Endothelial cell of umbilical vein (primary cell): Measurements from ENCODE around the gene DPEP3. TPM values are rescaled to one million over a fixed set of nuclear protein-coding genes. Genes with fewer than 3 reads are reported as not detected.
"Not testable (repeated sequence)": the region's sequence is repeated elsewhere in the genome, so short reads cannot be mapped to it uniquely, and the experiment has no call there.

Experiments
- BruUV-seq: library from RNA; stranded (reverse); fragments of 400-500 nt; replicated peaks from 2 replicates; lab custom pipeline; 2021; lab: Mats Ljungman, UMichigan
- CTCF ChIA-PET: fragments of 300-600, 350-600 bp; sonication (Branson Sonifier 250); formaldehyde crosslinking; loops from one replicate; lab custom pipeline; 2021; ENCODE audit warnings: antibody characterized with exemption, inconsistent platforms; lab: Charles Lee
- POLR2A ChIA-PET: fragments of 300-600, 350-600 bp; sonication (Branson Sonifier 250); formaldehyde crosslinking; loops from one replicate; lab custom pipeline; 2021; ENCODE audit warnings: antibody characterized with exemption, inconsistent platforms; lab: Charles Lee
- DNase-seq: peaks from one replicate; pipeline ENCODE4 v3.0.0-alpha.2; 2011; ENCODE audit warnings: low read depth, low spot score
- FAIRE-seq: peaks from 2 replicates; lab custom pipeline; 2011; peaks lifted over from hg19 to GRCh38; lab: Jason Lieb, UNC
- H2AFZ ChIP-seq: 2 replicates; pipeline ENCODE4 v1.6.0; 2012; ENCODE audit warnings: low read depth, low read length, control low read depth, inconsistent platforms
- H3K27ac ChIP-seq: 2 replicates; pipeline ENCODE4 v1.5.1; 2011; ENCODE audit warnings: low read depth, mild to moderate bottlenecking, control low read depth, low read length, moderate library complexity; ENCODE audit not compliant: insufficient read depth
- H3K27me3 ChIP-seq, 2 experiments: 2 replicates each; pipeline versions ENCODE4 v1.6.0 to v1.6.1; 2011; ENCODE audit warnings: low read length in 2 of 2, mixed read lengths in 1 of 2; ENCODE audit not compliant: control insufficient read depth in 2 of 2, insufficient read depth in 2 of 2
- H3K36me3 ChIP-seq, 2 experiments: 2 replicates in 1 of 2; 3 replicates in 1 of 2; pipeline ENCODE4 v1.5.1; 2011; ENCODE audit warnings: low read length in 2 of 2, mild to moderate bottlenecking in 1 of 2, moderate library complexity in 1 of 2; ENCODE audit not compliant: control insufficient read depth in 2 of 2, insufficient read depth in 2 of 2; ENCODE audit errors: extremely low read depth in 1 of 2
- H3K4me1 ChIP-seq: 3 replicates; pipeline ENCODE4 v1.5.1; 2011; ENCODE audit warnings: mild to moderate bottlenecking, low read length; ENCODE audit not compliant: control insufficient read depth, insufficient read depth; ENCODE audit errors: extremely low read depth
- H3K4me2 ChIP-seq: 2 replicates; pipeline ENCODE4 v1.6.1; 2011; ENCODE audit warnings: low read length, control low read depth, mixed read lengths; ENCODE audit not compliant: insufficient read depth
- H3K4me3 ChIP-seq, 3 experiments: fragments of 200-600 bp in 1 of 3; sonication (generic), shearing (Covaris generic) in 1 of 3; replicated peaks in 1 of 3; 2 replicates each; pipeline ENCODE4 v1.5.1; 2011 to 2016; ENCODE audit warnings: control low read depth in 3 of 3, low read length in 3 of 3, mild to moderate bottlenecking in 2 of 3, inconsistent platforms in 1 of 3, low read depth in 1 of 3, moderate library complexity in 1 of 3; ENCODE audit not compliant: insufficient read depth in 1 of 3
- H3K79me2 ChIP-seq: 2 replicates; pipeline ENCODE4 v1.6.0; 2012; ENCODE audit warnings: low read length, inconsistent platforms; ENCODE audit not compliant: control insufficient read depth, insufficient read depth
- H3K9ac ChIP-seq: replicated peaks from 2 replicates; pipeline ENCODE3; 2011; ENCODE audit warnings: low read length, control low read depth; ENCODE audit not compliant: insufficient read depth; ENCODE audit errors: extremely low read depth
- H3K9me1 ChIP-seq: replicated peaks from 3 replicates; pipeline ENCODE4 v1.6.0; 2011; ENCODE audit warnings: mild to moderate bottlenecking, low read length; ENCODE audit not compliant: control insufficient read depth, insufficient read depth; ENCODE audit errors: extremely low read depth
- H3K9me3 ChIP-seq: replicated peaks from 2 replicates; pipeline ENCODE4 v1.5.1; 2012; ENCODE audit warnings: low read length, inconsistent platforms; ENCODE audit not compliant: control insufficient read depth, insufficient read depth
- H4K20me1 ChIP-seq: replicated peaks from 2 replicates; pipeline ENCODE3; 2011; ENCODE audit warnings: mild to moderate bottlenecking, low read length; ENCODE audit not compliant: control insufficient read depth, insufficient read depth; ENCODE audit errors: extremely low read depth
- CTCF ChIP-seq, 2 donors: IDR thresholded peaks; 1 replicate in 1 of 2; 2 replicates in 1 of 2; pipeline ENCODE4 v1.5.1; 2011; ENCODE audit warnings: low read length in 2 of 2, mild to moderate bottlenecking in 2 of 2, moderate library complexity in 2 of 2, control low read depth in 1 of 2, inconsistent platforms in 1 of 2, low read depth in 1 of 2; ENCODE audit not compliant: insufficient read depth in 1 of 2; ENCODE audit errors: extremely low read depth in 1 of 2
- EZH2 ChIP-seq: IDR thresholded peaks from 2 replicates; pipeline ENCODE4 v1.6.1; 2012; ENCODE audit warnings: borderline replicate concordance, low read depth, mild to moderate bottlenecking, moderate library complexity, low read length, inconsistent platforms; ENCODE audit not compliant: severe bottlenecking
- FOS ChIP-seq: IDR thresholded peaks from 2 replicates; pipeline ENCODE4 v1.6.1; 2011; ENCODE audit warnings: mild to moderate bottlenecking, low read length, moderate library complexity, borderline replicate concordance; ENCODE audit not compliant: insufficient read depth
- GATA2 ChIP-seq: IDR thresholded peaks from 2 replicates; pipeline ENCODE4 v1.7.0; 2011; ENCODE audit warnings: low read depth, mild to moderate bottlenecking, moderate library complexity, mixed read lengths, low read length; ENCODE audit not compliant: insufficient read length, insufficient read depth
- JUN ChIP-seq: IDR thresholded peaks from 2 replicates; pipeline ENCODE4 v1.6.1; 2011; ENCODE audit warnings: borderline replicate concordance, low read depth; ENCODE audit not compliant: insufficient read length, insufficient read depth
- MAX ChIP-seq: IDR thresholded peaks from 2 replicates; pipeline ENCODE4 v1.6.1; 2011; ENCODE audit not compliant: insufficient read depth, insufficient read length
- MYC ChIP-seq: IDR thresholded peaks from one replicate; pipeline ENCODE4 v1.6.1; 2011; ENCODE audit warnings: mild to moderate bottlenecking, low read depth, low read length
- POLR2A ChIP-seq: IDR thresholded peaks from 2 replicates; pipeline ENCODE4 v1.6.1; 2012; ENCODE audit warnings: low read depth, mild to moderate bottlenecking, control low read depth, low read length
- POLR2AphosphoS5 ChIP-seq: IDR thresholded peaks from 2 replicates; pipeline ENCODE4 v1.6.1; 2012; ENCODE audit warnings: low read depth, mild to moderate bottlenecking, control low read depth, low read length, moderate library complexity; ENCODE audit not compliant: insufficient read depth
- dilution Hi-C: fragments of 300-500 bp; cut with MboI; formaldehyde crosslinking; loops from one replicate; pipeline ENCODE4 v1.15.0; 2019; ENCODE audit warnings: low sequenced_read_pairs; ENCODE audit not compliant: extremely low pct_ligation_motif_present
- intact Hi-C: fragments of 100-400 bp; cut with micrococcal nuclease; formaldehyde crosslinking; loops from one replicate; pipeline ENCODE4 v1.10.0; 2022
- polyA plus RNA-seq, 4 experiments: library from polyadenylated mRNA; depleted of rRNA in 3 of 4; stranded (reverse) in 3 of 4; unstranded in 1 of 4; fragments of >200 nt; gene quantifications; 2 replicates each; pipeline versions ENCODE4 v1.2.1 to v1.2.3, GENCODE V29; 2011 to 2012; ENCODE audit warnings: missing spikeins in 1 of 4
- total RNA-seq: library from RNA; stranded (reverse); gene quantifications from 2 replicates; pipeline ENCODE4 v1.2.3, GENCODE V29; 2021

The DPEP3 gene
- total and polyA plus RNA-seq, 2 donors (not counting 3 experiments of a cell fraction or from before 2014, with no cell fraction given) = 0.06 TPM; not detected in 1

GRCh38 chr16:67975321-67976105 lies 4.8 kb downstream of the DPEP3 start:
- H3K4me2 ChIP-seq = no peak overlapping the region
- no peak overlapping the region for H3K9ac ChIP-seq
- ChIA-PET CTCF (no interaction called here), POLR2A (no interaction called here)
- FAIRE-seq (no peak), DNase-seq (no peak)
- H2AFZ ChIP-seq = no peak overlapping the region
- no peak overlapping the region for H3K4me3 ChIP-seq
- TF ChIP-seq EZH2 = no peak
- TF ChIP-seq POLR2A = no peak
- no peak for TF ChIP-seq FOS
- no peak for TF ChIP-seq GATA2
- no peak for TF ChIP-seq MAX
- no peak for TF ChIP-seq JUN
- no peak for TF ChIP-seq CTCF (IDR thresholded peaks at IDR 0.05; ENCODE audit: extremely low read depth in 1 of 2, insufficient read depth in 1 of 2, low read depth in 1 of 2, low read length in 2 of 2)
- no peak for TF ChIP-seq POLR2AphosphoS5
- TF ChIP-seq MYC = no peak
- intact Hi-C loops (no loop called here), dilution Hi-C loops (no loop called here)
- no peak overlapping the region for H3K27ac ChIP-seq
- no peaks in the 10 kb centered on the region for H3K36me3 ChIP-seq
- no TSS peak for BruUV-seq
- H3K27me3 ChIP-seq = peaks cover 0 to 3% of the 10 kb centered on the region in 2 experiments
- H3K4me1 ChIP-seq = no peaks in the 10 kb centered on the region
- no peaks in the 10 kb centered on the region for H3K9me1 ChIP-seq
- no peaks in the 10 kb centered on the region for H3K9me3 ChIP-seq
- H4K20me1 ChIP-seq = no peaks in the 10 kb centered on the region
- no peaks in the 10 kb centered on the region for H3K79me2 ChIP-seq

- intact Hi-C loops, H3K4me3 ChIP-seq, H3K79me2 ChIP-seq, H3K27ac ChIP-seq, H3K9ac ChIP-seq, H3K4me2 ChIP-seq, FAIRE-seq, H4K20me1 ChIP-seq, H3K4me1 ChIP-seq, dilution Hi-C loops, H2AFZ ChIP-seq, H3K9me3 ChIP-seq, DNase-seq, H3K9me1 ChIP-seq, BruUV-seq, H3K36me3 ChIP-seq, H3K27me3 ChIP-seq, POLR2A ChIA-PET: not testable (repeated sequence)
- CTCF ChIA-PET = interaction anchor here (1.3 kb wide), 1 partner anchor 9 kb away, joined by 3 read pairs; no protein-coding TSS in a partner anchor
Observed at GRCh38 chr16:67972285-67972684, 8.0 kb downstream of the DPEP3 start.
